NT2/D1 (cell line): ENCODE results near the gene BAIAP2L2.
"Not testable (repeated sequence)": the region's sequence is repeated elsewhere in the genome, so short reads cannot be mapped to it uniquely, and the experiment has no call there.

ENCODE experiments used
- SUZ12 ChIP-seq: IDR thresholded peaks from 2 replicates; pipeline ENCODE4 v1.6.1; 2011; ENCODE audit not compliant: insufficient read length, insufficient read depth; ENCODE audit errors: extremely low read depth
- YY1 ChIP-seq: IDR thresholded peaks from 2 replicates; pipeline ENCODE4 v1.6.1; 2011; ENCODE audit not compliant: insufficient read length, insufficient read depth
- ZNF274 ChIP-seq: IDR thresholded peaks from 2 replicates; pipeline ENCODE4 v1.6.1; 2011; ENCODE audit warnings: mild to moderate bottlenecking, low read depth, low read length

- not testable (repeated sequence) for TF ChIP-seq ZNF274, YY1, SUZ12
These were observed 35.7 kb upstream of the BAIAP2L2 start for GRCh38 chr22:38146166-38146565.
